Activated naive CD4-positive, alpha-beta T cell treated with anti-CD3 and anti-CD28 coated beads for 36 hours (primary cell): ENCODE results near the gene FNDC8. TPM values are rescaled to one million over a fixed set of nuclear protein-coding genes. Genes with fewer than 3 reads are reported as not detected.

Experiments used
- total RNA-seq, 2 experiments: library from RNA; stranded (reverse); gene quantifications; one replicate each; pipeline ENCODE4 v1.2.3, GENCODE V29; 2021

FNDC8 gene
- total RNA-seq, 2 experiments from 2014 or later: not detected

Other genes starting within 250 kb of the FNDC8 start
- gene CCT6B, start 160.2 kb upstream of the FNDC8 start, total RNA-seq: 1 to 10 TPM in 1 of 2 experiments, under 1 TPM in 1; 0.69 to 1.5 TPM
- gene ZNF830, start 160.1 kb upstream of the FNDC8 start, total RNA-seq: 10 to 100 TPM; 17.6 to 18.7 TPM
- 10 to 100 TPM; 47.3 to 47.5 TPM for gene LIG3, start 141.1 kb upstream of the FNDC8 start, total RNA-seq
- gene RFFL, start 57.9 kb upstream of the FNDC8 start, total RNA-seq: 10 to 100 TPM; 17.8 to 18.2 TPM
- 10 to 100 TPM; 31.5 to 33.0 TPM for gene RAD51D, start 1.8 kb upstream of the FNDC8 start, total RNA-seq
- 10 to 100 TPM; 33.0 to 35.2 TPM for gene NLE1, start 20.7 kb downstream of the FNDC8 start, total RNA-seq
- under 1 TPM; 0.05 to 0.15 TPM for gene UNC45B, start 26.2 kb downstream of the FNDC8 start, total RNA-seq
- gene SLC35G3, start 72.8 kb downstream of the FNDC8 start, total RNA-seq: not detected
- 10 to 100 TPM; 34.1 to 35.0 TPM for gene SLFN5, start 121.5 kb downstream of the FNDC8 start, total RNA-seq